Smooth muscle cell (in vitro differentiated cells): ENCODE data around the gene FBLN1. TPM values are rescaled to one million over a fixed set of nuclear protein-coding genes. Genes with fewer than 3 reads are reported as not detected.

Source experiments
- DNase-seq: peaks from one replicate; lab custom pipeline; 2025; ENCODE audit not compliant: unreplicated experiment; lab: John Stamatoyannopoulos, UW
- H2AFZ ChIP-seq: fragments of 200-600 bp; sonication (generic); 2 replicates; pipeline ENCODE4 v1.6.0; 2016; ENCODE audit warnings: antibody characterized with exemption, low read depth, mild to moderate bottlenecking
- H3F3A ChIP-seq: fragments of 200-600 bp; sonication (generic); 2 replicates; pipeline ENCODE4 v1.6.0; 2017; ENCODE audit warnings: antibody characterized with exemption, low read depth
- H3K27ac ChIP-seq: fragments of 200-600 bp; sonication (generic); 2 replicates; pipeline ENCODE4 v1.5.1; 2016; ENCODE audit warnings: low read depth, mild to moderate bottlenecking
- H3K27me3 ChIP-seq: fragments of 200-600 bp; sonication (generic); 2 replicates; pipeline ENCODE4 v1.6.1; 2016; ENCODE audit warnings: low read depth, mild to moderate bottlenecking
- H3K36me3 ChIP-seq: fragments of 200-600 bp; sonication (generic); 2 replicates; pipeline ENCODE4 v1.5.1; 2016; ENCODE audit warnings: low read depth
- H3K4me1 ChIP-seq: fragments of 200-600 bp; sonication (generic); 2 replicates; pipeline ENCODE4 v1.5.1; 2016; ENCODE audit warnings: low read depth
- H3K4me2 ChIP-seq: fragments of 200-600 bp; sonication (generic); 2 replicates; pipeline ENCODE4 v1.6.0; 2016; ENCODE audit warnings: mild to moderate bottlenecking
- H3K4me3 ChIP-seq: fragments of 200-600 bp; sonication (generic); 2 replicates; pipeline ENCODE4 v1.5.1; 2016; ENCODE audit warnings: mild to moderate bottlenecking
- H3K79me2 ChIP-seq: fragments of 200-600 bp; sonication (generic); 2 replicates; pipeline ENCODE4 v1.6.0; 2016; ENCODE audit warnings: low read depth, mild to moderate bottlenecking
- H3K9ac ChIP-seq: fragments of 200-600 bp; sonication (generic); 2 replicates; pipeline ENCODE4 v1.6.0; 2016; ENCODE audit warnings: low read depth
- H3K9me3 ChIP-seq: fragments of 200-600 bp; sonication (generic); replicated peaks from 2 replicates; pipeline ENCODE4 v1.5.1; 2016; ENCODE audit warnings: low read depth
- H4K20me1 ChIP-seq: fragments of 200-600 bp; sonication (generic); 2 replicates; pipeline ENCODE4 v1.6.0; 2016; ENCODE audit warnings: low read depth
- WGBS: methylation state at CpG from one replicate; pipeline ENCODE4 v1.1.7; 2016; ENCODE audit warnings: low lambda C conversion rate; 5-methylcytosine and 5-hydroxymethylcytosine counted together
- polyA plus RNA-seq: library from polyadenylated mRNA; unstranded; fragments of >200 nt; fragmentation: Nextera tagmentation; extraction: Ambion mirVana; gene quantifications from 2 replicates; pipeline ENCODE4 v1.2.1, GENCODE V29; 2016
- total RNA-seq: library from RNA; depleted of rRNA; stranded (reverse); fragments of >200 nt; gene quantifications from 2 replicates; pipeline ENCODE4 v1.2.3, GENCODE V29; 2014
- TF ChIP-seq, protein P1 (sequence below): fragments of 200-600 bp; sonication (generic); IDR thresholded peaks from 2 replicates; pipeline ENCODE4 v1.5.1; 2017; ENCODE audit warnings: borderline replicate concordance, mild to moderate bottlenecking, antibody characterized with exemption; ENCODE audit not compliant: insufficient read depth, poor library complexity, severe bottlenecking

The FBLN1 gene
- total and polyA plus RNA-seq, 2 experiments from 2014 or later = 90.9 to 296 TPM

DNA sequence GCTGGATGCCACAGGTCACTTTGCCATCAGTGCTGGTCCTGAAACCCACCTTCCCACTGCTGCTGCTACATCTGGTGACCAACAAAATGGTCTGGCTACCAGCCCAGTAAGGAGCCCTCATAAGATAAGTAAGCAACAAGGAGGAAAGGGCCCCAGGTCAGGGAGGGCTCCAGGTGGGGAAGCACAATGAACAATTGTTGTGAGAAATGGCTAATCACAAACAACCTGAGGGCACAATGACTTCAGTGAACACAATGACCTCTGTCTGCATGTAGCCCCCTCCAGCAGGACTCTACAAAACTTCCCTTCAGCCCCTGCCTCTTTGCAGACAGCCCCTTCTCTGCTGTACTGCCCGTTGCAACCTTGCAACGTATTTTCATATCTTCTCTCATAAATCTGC is 19.4 kb upstream of the FBLN1 start:
- H3K27ac ChIP-seq = no peak overlapping the region
- 95% methylated on average over 2 of the region's 2 CpGs for WGBS
- no peaks in the 10 kb centered on the region for H3K9me3 ChIP-seq
- TF ChIP-seq, protein P1, sequence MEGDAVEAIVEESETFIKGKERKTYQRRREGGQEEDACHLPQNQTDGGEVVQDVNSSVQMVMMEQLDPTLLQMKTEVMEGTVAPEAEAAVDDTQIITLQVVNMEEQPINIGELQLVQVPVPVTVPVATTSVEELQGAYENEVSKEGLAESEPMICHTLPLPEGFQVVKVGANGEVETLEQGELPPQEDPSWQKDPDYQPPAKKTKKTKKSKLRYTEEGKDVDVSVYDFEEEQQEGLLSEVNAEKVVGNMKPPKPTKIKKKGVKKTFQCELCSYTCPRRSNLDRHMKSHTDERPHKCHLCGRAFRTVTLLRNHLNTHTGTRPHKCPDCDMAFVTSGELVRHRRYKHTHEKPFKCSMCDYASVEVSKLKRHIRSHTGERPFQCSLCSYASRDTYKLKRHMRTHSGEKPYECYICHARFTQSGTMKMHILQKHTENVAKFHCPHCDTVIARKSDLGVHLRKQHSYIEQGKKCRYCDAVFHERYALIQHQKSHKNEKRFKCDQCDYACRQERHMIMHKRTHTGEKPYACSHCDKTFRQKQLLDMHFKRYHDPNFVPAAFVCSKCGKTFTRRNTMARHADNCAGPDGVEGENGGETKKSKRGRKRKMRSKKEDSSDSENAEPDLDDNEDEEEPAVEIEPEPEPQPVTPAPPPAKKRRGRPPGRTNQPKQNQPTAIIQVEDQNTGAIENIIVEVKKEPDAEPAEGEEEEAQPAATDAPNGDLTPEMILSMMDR = no peak
- no peak overlapping the region for H2AFZ ChIP-seq
- H3K4me2 ChIP-seq = no peak overlapping the region
- no peaks in the 10 kb centered on the region for H3K36me3 ChIP-seq
- no peak overlapping the region for H3K4me3 ChIP-seq
- H3K4me1 ChIP-seq = no peaks in the 10 kb centered on the region
- no peak overlapping the region for H3K9ac ChIP-seq
- no peaks in the 10 kb centered on the region for H3K79me2 ChIP-seq
- no peaks in the 10 kb centered on the region for H3F3A ChIP-seq
- no peaks in the 10 kb centered on the region for H4K20me1 ChIP-seq
- DNase-seq = no peak
- no peaks in the 10 kb centered on the region for H3K27me3 ChIP-seq

DNA sequence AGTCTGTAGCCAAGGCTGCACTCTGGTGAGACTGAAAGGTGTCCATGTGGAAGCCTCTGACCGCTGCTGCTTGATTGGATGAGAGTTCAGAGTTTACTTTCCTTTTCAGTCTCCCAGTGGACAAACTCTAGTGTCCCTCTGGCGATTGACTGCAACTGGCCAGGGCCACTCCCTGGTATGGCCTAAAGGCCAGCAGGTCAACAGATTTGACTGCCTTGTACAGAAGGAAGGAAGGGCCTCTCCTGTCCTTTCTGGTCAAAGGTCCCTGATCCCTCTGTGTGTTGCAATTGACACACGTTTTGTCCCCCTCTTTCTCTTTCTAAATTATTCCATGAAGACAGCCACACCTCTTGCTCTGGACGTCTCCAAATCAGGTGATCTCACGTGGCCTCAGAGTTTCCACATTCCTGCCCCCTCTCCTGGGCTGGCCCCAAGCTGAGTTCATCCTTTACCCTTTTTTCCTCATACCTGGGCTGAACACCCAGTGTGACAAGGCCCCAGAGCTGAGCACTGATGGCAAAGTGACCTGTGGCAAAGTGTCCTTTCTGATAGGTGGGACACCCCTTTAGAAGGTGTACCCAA is 18.7 kb upstream of the FBLN1 start:
- WGBS = 80% methylated on average over 5 of the region's 5 CpGs
- no peak for DNase-seq

DNA sequence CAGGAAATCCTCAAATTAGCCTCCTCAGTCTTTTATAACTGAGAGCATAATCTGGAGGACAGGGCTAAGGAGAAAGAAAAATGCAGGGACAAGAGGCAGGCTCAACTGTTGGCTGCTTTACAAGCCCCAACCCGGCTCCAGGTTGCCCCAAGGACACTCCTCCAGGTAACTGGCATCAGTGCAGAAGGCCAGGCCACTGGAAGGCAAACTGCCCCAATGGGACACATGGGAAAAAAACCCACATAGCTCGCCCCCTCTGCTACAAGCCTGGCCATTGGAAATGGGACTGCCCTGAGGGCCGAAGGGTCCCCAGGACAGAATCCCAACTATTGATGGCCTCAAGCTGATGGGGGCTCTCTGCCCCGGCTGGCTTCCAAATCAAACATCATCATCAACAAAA is 17.9 kb upstream of the FBLN1 start:
- TF ChIP-seq, protein P1 = no peak

More for the DNA sequence above, 18.7 kb upstream of the FBLN1 start:
- Histone ChIP-seq H3K9ac (no peak overlapping the region), H4K20me1 (no peaks in the 10 kb centered on the region), H3K27ac (no peak overlapping the region), H2AFZ (no peak overlapping the region), H3F3A (no peaks in the 10 kb centered on the region), H3K4me3 (no peak overlapping the region), H3K4me1 (no peaks in the 10 kb centered on the region), H3K36me3 (no peaks in the 10 kb centered on the region), H3K9me3 (no peaks in the 10 kb centered on the region), H3K4me2 (no peak overlapping the region), H3K79me2 (no peaks in the 10 kb centered on the region), H3K27me3 (no peaks in the 10 kb centered on the region)
- TF ChIP-seq, protein P1 = no peak

DNA sequence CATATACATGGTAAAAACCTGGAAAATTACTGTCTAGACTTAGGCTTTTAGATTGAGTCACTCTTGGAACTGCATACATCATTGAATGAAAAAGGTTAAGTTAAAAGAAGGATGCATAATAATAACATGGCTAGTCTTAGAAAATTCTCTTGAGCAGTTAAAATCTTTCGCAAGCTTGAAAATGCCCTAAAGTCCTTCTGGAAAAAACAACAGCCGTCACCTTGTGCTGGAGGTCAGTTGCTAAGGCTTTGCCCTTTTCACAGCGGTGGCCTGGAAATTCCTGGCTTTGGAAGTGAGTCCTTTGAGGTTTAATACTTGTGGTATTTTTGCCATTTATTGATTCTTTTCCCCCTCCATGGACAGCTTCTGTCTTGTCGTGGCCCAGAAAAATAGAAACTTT is 17.4 kb upstream of the FBLN1 start:
- Histone ChIP-seq H3K9me3 (no peaks in the 10 kb centered on the region), H2AFZ (no peak overlapping the region), H3K9ac (no peak overlapping the region), H3K4me2 (peak overlapping the region; percentile 26), H3K36me3 (no peaks in the 10 kb centered on the region), H4K20me1 (no peaks in the 10 kb centered on the region), H3K27ac (peak overlapping the region; percentile 77), H3K79me2 (no peaks in the 10 kb centered on the region), H3K4me1 (no peaks in the 10 kb centered on the region), H3K27me3 (no peaks in the 10 kb centered on the region), H3F3A (no peaks in the 10 kb centered on the region), H3K4me3 (no peak overlapping the region)
- TF ChIP-seq, protein P1 = no peak
- DNase-seq = no peak
- 55% methylated on average over 4 of the region's 4 CpGs for WGBS

More for the DNA sequence above, 17.9 kb upstream of the FBLN1 start:
- no peak overlapping the region for H3K4me2 ChIP-seq
- H3K4me3 ChIP-seq = no peak overlapping the region
- no peaks in the 10 kb centered on the region for H4K20me1 ChIP-seq
- peak overlapping the region; percentile 77 for H3K27ac ChIP-seq
- WGBS = 88% methylated on average over 4 of the region's 4 CpGs
- no peaks in the 10 kb centered on the region for H3K27me3 ChIP-seq
- H3F3A ChIP-seq = no peaks in the 10 kb centered on the region
- H3K36me3 ChIP-seq = no peaks in the 10 kb centered on the region
- H3K9ac ChIP-seq = no peak overlapping the region
- H3K4me1 ChIP-seq = no peaks in the 10 kb centered on the region
- H3K79me2 ChIP-seq = no peaks in the 10 kb centered on the region
- no peak for DNase-seq
- no peaks in the 10 kb centered on the region for H3K9me3 ChIP-seq
- H2AFZ ChIP-seq = no peak overlapping the region
